ENCODE data around the gene DOK3.

DOK3 gene

GRCh38 chr5:177503351-177504085, 6.1 kb downstream of the DOK3 start:
- no peak for ATAC-seq
- TF ChIP-seq CSRNP3 (CRISPR knock-in tag; IDR thresholded peaks at IDR 0.05) (no peak), ZFP3 (CRISPR knock-in tag; IDR thresholded peaks at IDR 0.05) (no peak), CREB5 (CRISPR knock-in tag; IDR thresholded peaks at IDR 0.05; ENCODE audit: low read depth) (no peak), ZNF8 (CRISPR knock-in tag; IDR thresholded peaks at IDR 0.05) (no peak), ZNF565 (CRISPR knock-in tag; conservative IDR thresholded peaks at IDR 0.05; ENCODE audit: low read depth) (no peak), ZFP30 (CRISPR knock-in tag; IDR thresholded peaks at IDR 0.05) (no peak), GLIS3 (CRISPR knock-in tag; IDR thresholded peaks at IDR 0.05) (no peak), OSR1 (CRISPR knock-in tag; IDR thresholded peaks at IDR 0.05) (no peak), PPARA (CRISPR knock-in tag; IDR thresholded peaks at IDR 0.05; ENCODE audit: borderline replicate concordance) (no peak), PATZ1 (CRISPR knock-in tag; IDR thresholded peaks at IDR 0.05; ENCODE audit: borderline replicate concordance) (no peak), CSDC2 (CRISPR knock-in tag; IDR thresholded peaks at IDR 0.05) (no peak), TOX (CRISPR knock-in tag; IDR thresholded peaks at IDR 0.05; ENCODE audit: borderline replicate concordance) (no peak)

GRCh38 chr5:177502886-177503285, 6.7 kb downstream of the DOK3 start:
- ATAC-seq = no peak
- no peak for TF ChIP-seq TSHZ2 (CRISPR knock-in tag; IDR thresholded peaks at IDR 0.05)
- TF ChIP-seq PATZ1 (CRISPR knock-in tag; IDR thresholded peaks at IDR 0.05; ENCODE audit: borderline replicate concordance) = no peak
- no peak for TF ChIP-seq CREB5 (CRISPR knock-in tag; IDR thresholded peaks at IDR 0.05; ENCODE audit: low read depth)
- TF ChIP-seq BACH2 (CRISPR knock-in tag; IDR thresholded peaks at IDR 0.05; ENCODE audit: borderline replicate concordance) = no peak
- TF ChIP-seq CSDC2 (CRISPR knock-in tag; IDR thresholded peaks at IDR 0.05) = no peak
- TF ChIP-seq TCF4 (CRISPR knock-in tag; IDR thresholded peaks at IDR 0.05; ENCODE audit: borderline replicate concordance) = no peak
- no peak for TF ChIP-seq PPARA (CRISPR knock-in tag; IDR thresholded peaks at IDR 0.05; ENCODE audit: borderline replicate concordance)
- no peak for TF ChIP-seq OSR1 (CRISPR knock-in tag; IDR thresholded peaks at IDR 0.05)
- no peak for TF ChIP-seq POU6F1 (CRISPR knock-in tag; IDR thresholded peaks at IDR 0.05; ENCODE audit: borderline replicate concordance, low read depth)

Measured in SK-N-SH treated with all-trans-retinoic acid at 6 μM for 48 hours (cell line).